Smooth muscle cell (in vitro differentiated cells): ENCODE measurements around the gene TMC4. TPM values are rescaled to one million over a fixed set of nuclear protein-coding genes. Genes with fewer than 3 reads are reported as not detected.
A peak's percentile ranks its signal among the peaks of the same experiment; 100 is the strongest.

Experiments
- DNase-seq: peaks from one replicate; lab custom pipeline; 2025; ENCODE audit not compliant: unreplicated experiment; lab: John Stamatoyannopoulos, UW
- H2AFZ ChIP-seq: fragments of 200-600 bp; sonication (generic); 2 replicates; pipeline ENCODE4 v1.6.0; 2016; ENCODE audit warnings: antibody characterized with exemption, low read depth, mild to moderate bottlenecking
- H3F3A ChIP-seq: fragments of 200-600 bp; sonication (generic); 2 replicates; pipeline ENCODE4 v1.6.0; 2017; ENCODE audit warnings: antibody characterized with exemption, low read depth
- H3K27ac ChIP-seq: fragments of 200-600 bp; sonication (generic); 2 replicates; pipeline ENCODE4 v1.5.1; 2016; ENCODE audit warnings: low read depth, mild to moderate bottlenecking
- H3K27me3 ChIP-seq: fragments of 200-600 bp; sonication (generic); 2 replicates; pipeline ENCODE4 v1.6.1; 2016; ENCODE audit warnings: low read depth, mild to moderate bottlenecking
- H3K36me3 ChIP-seq: fragments of 200-600 bp; sonication (generic); 2 replicates; pipeline ENCODE4 v1.5.1; 2016; ENCODE audit warnings: low read depth
- H3K4me1 ChIP-seq: fragments of 200-600 bp; sonication (generic); 2 replicates; pipeline ENCODE4 v1.5.1; 2016; ENCODE audit warnings: low read depth
- H3K4me2 ChIP-seq: fragments of 200-600 bp; sonication (generic); 2 replicates; pipeline ENCODE4 v1.6.0; 2016; ENCODE audit warnings: mild to moderate bottlenecking
- H3K4me3 ChIP-seq: fragments of 200-600 bp; sonication (generic); 2 replicates; pipeline ENCODE4 v1.5.1; 2016; ENCODE audit warnings: mild to moderate bottlenecking
- H3K79me2 ChIP-seq: fragments of 200-600 bp; sonication (generic); 2 replicates; pipeline ENCODE4 v1.6.0; 2016; ENCODE audit warnings: low read depth, mild to moderate bottlenecking
- H3K9ac ChIP-seq: fragments of 200-600 bp; sonication (generic); 2 replicates; pipeline ENCODE4 v1.6.0; 2016; ENCODE audit warnings: low read depth
- H3K9me3 ChIP-seq: fragments of 200-600 bp; sonication (generic); replicated peaks from 2 replicates; pipeline ENCODE4 v1.5.1; 2016; ENCODE audit warnings: low read depth
- H4K20me1 ChIP-seq: fragments of 200-600 bp; sonication (generic); 2 replicates; pipeline ENCODE4 v1.6.0; 2016; ENCODE audit warnings: low read depth
- WGBS: methylation state at CpG from one replicate; pipeline ENCODE4 v1.1.7; 2016; ENCODE audit warnings: low lambda C conversion rate; 5-methylcytosine and 5-hydroxymethylcytosine counted together
- polyA plus RNA-seq: library from polyadenylated mRNA; unstranded; fragments of >200 nt; fragmentation: Nextera tagmentation; extraction: Ambion mirVana; gene quantifications from 2 replicates; pipeline ENCODE4 v1.2.1, GENCODE V29; 2016
- total RNA-seq: library from RNA; depleted of rRNA; stranded (reverse); fragments of >200 nt; gene quantifications from 2 replicates; pipeline ENCODE4 v1.2.3, GENCODE V29; 2014
- TF ChIP-seq, protein P1 (sequence below): fragments of 200-600 bp; sonication (generic); IDR thresholded peaks from 2 replicates; pipeline ENCODE4 v1.5.1; 2017; ENCODE audit warnings: borderline replicate concordance, mild to moderate bottlenecking, antibody characterized with exemption; ENCODE audit not compliant: insufficient read depth, poor library complexity, severe bottlenecking

The TMC4 gene
- total and polyA plus RNA-seq, 2 experiments from 2014 or later = 5.9 to 6.7 TPM

DNA sequence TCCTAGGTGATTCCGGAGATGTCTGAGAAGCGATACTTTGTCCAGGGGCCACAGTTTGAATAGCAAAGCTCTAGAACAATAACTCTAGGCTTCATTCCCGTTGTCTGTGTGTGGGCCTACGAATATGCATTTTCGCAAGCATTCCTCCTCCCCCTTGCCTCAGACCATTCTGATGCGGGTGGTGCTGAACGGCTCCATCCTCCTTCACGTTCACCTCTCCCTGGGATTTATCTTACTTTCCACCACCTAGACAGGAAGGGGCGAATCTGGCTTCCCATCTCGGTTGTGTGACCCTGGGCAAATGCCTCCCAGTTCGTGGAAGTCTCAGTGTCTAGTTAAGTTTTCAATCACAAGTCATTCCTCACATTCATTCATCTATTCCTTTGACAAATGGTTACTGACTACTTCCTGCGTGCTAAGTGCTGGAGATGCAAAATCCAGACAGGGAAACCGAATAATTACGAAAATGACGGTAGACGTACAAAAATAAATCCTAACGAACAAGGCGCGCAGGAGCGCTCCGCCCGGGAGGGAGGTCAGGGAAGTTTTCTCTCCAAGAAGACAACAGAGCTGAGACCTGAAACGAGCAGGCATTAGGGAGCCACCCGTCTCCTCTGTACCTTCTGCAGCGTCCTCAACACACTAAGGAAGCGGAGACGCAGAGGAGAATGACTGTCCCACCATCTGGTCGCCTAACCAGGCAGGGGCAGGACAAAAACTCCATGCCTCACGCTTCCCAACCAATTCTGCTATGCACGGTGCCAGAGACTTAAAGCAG lies 36.7 kb downstream of the TMC4 start:
- peak overlapping the region; percentile 10 for H2AFZ ChIP-seq
- peak overlapping the region; percentile 1 for H3K9ac ChIP-seq
- no peaks in the 10 kb centered on the region for H3K27me3 ChIP-seq
- peaks cover 37% of the 10 kb centered on the region for H3K79me2 ChIP-seq
- no peak for DNase-seq
- H3K9me3 ChIP-seq = no peaks in the 10 kb centered on the region
- H3K4me3 ChIP-seq = peak overlapping the region; percentile 55
- H3K4me1 ChIP-seq = peaks cover 12% of the 10 kb centered on the region
- H3K4me2 ChIP-seq = peak overlapping the region; percentile 83
- no peaks in the 10 kb centered on the region for H3F3A ChIP-seq
- H3K36me3 ChIP-seq = no peaks in the 10 kb centered on the region
- peaks cover 34% of the 10 kb centered on the region for H4K20me1 ChIP-seq
- H3K27ac ChIP-seq = peak overlapping the region; percentile 18
- TF ChIP-seq, protein P1, sequence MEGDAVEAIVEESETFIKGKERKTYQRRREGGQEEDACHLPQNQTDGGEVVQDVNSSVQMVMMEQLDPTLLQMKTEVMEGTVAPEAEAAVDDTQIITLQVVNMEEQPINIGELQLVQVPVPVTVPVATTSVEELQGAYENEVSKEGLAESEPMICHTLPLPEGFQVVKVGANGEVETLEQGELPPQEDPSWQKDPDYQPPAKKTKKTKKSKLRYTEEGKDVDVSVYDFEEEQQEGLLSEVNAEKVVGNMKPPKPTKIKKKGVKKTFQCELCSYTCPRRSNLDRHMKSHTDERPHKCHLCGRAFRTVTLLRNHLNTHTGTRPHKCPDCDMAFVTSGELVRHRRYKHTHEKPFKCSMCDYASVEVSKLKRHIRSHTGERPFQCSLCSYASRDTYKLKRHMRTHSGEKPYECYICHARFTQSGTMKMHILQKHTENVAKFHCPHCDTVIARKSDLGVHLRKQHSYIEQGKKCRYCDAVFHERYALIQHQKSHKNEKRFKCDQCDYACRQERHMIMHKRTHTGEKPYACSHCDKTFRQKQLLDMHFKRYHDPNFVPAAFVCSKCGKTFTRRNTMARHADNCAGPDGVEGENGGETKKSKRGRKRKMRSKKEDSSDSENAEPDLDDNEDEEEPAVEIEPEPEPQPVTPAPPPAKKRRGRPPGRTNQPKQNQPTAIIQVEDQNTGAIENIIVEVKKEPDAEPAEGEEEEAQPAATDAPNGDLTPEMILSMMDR = no peak
- WGBS = 3% methylated on average over 30 of the region's 30 CpGs

DNA sequence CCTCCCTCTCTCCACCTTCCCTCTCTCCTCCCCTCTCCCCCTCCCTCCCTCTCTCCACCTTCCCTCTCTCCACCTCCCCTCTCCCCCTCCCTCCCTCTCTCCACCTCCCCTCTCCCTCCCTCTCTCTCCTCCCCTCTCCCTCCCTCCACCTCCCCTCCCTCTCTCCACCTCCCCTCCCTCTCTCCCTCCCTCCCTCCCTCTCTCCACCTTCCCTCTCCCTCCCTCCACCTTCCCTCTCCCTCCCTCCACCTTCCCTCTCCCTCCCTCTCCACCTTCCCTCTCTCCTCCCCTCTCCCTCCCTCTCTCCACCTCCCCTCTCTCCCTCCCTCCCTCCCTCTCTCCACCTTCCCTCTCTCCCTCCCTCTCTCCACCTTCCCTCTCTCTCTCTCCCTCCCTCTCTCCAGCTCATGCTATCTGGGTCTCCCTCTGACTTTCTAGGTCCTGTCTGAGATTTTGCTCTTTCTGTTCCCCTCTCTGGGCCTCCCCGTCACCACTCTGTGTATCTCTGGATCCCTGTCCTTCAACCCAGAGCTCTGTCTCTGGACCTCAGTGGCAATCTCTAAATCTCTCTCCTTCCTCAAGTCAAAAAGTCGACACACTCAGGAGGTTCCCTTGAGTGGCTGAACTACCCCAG lies 38.9 kb downstream of the TMC4 start:
- Histone ChIP-seq H4K20me1 (peaks cover 12% of the 10 kb centered on the region), H3K27me3 (no peaks in the 10 kb centered on the region), H3K79me2 (peaks cover 15% of the 10 kb centered on the region), H3K36me3 (no peaks in the 10 kb centered on the region), H3K4me3 (no peak overlapping the region), H2AFZ (no peak overlapping the region), H3K9me3 (no peaks in the 10 kb centered on the region), H3K4me1 (peaks cover 6% of the 10 kb centered on the region), H3F3A (no peaks in the 10 kb centered on the region), H3K27ac (no peak overlapping the region), H3K4me2 (no peak overlapping the region), H3K9ac (no peak overlapping the region)
- TF ChIP-seq, protein P1 = no peak
- no peak for DNase-seq
- WGBS = 61% methylated on average over 2 of the region's 2 CpGs

DNA sequence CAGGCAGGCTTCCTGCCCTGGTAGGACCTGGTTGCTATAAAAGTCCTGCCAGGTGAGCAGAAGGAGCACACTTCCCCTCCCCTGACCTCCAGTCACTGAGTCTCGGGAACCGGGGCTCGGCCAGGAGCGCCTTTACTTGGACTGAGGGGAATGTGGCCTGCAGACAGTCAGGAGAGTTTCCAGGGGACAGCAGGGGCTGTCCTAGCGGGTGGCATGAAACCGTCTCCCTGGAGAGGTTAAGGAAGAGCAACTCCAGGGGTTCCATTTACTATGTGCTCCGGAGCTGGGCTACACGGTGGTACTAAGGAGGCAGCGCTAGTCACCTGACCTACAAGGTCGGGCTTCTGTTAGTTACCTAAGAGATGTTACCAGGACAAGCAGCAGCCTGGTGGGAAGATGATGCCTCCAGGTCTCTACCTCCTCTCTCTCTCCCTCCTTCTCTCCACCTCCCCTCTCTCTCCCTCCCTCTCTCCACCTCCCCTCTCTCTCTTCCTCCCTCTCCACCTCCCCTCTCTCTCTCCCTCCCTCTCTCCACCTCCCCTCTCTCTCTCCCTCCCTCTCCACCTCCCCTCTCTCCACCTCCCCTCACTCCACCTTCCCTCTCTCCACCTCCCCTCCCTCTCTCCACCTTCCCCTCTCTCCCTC lies 39.5 kb downstream of the TMC4 start:
- Histone ChIP-seq H3F3A (no peaks in the 10 kb centered on the region), H4K20me1 (peaks cover 5% of the 10 kb centered on the region), H3K27ac (no peak overlapping the region), H3K36me3 (no peaks in the 10 kb centered on the region), H3K9ac (no peak overlapping the region), H3K9me3 (no peaks in the 10 kb centered on the region), H3K4me1 (no peaks in the 10 kb centered on the region), H3K4me2 (no peak overlapping the region), H3K79me2 (peaks cover 8% of the 10 kb centered on the region), H3K4me3 (no peak overlapping the region), H3K27me3 (no peaks in the 10 kb centered on the region), H2AFZ (no peak overlapping the region)
- TF ChIP-seq, protein P1 = no peak
- peak; percentile 60 for DNase-seq
- WGBS = 98% methylated on average over 8 of the region's 10 CpGs
